Measurements from ENCODE around the gene KLHL6.
"Not testable (repeated sequence)": the region's sequence is repeated elsewhere in the genome, so short reads cannot be mapped to it uniquely, and the experiment has no call there.

KLHL6 gene

DNA sequence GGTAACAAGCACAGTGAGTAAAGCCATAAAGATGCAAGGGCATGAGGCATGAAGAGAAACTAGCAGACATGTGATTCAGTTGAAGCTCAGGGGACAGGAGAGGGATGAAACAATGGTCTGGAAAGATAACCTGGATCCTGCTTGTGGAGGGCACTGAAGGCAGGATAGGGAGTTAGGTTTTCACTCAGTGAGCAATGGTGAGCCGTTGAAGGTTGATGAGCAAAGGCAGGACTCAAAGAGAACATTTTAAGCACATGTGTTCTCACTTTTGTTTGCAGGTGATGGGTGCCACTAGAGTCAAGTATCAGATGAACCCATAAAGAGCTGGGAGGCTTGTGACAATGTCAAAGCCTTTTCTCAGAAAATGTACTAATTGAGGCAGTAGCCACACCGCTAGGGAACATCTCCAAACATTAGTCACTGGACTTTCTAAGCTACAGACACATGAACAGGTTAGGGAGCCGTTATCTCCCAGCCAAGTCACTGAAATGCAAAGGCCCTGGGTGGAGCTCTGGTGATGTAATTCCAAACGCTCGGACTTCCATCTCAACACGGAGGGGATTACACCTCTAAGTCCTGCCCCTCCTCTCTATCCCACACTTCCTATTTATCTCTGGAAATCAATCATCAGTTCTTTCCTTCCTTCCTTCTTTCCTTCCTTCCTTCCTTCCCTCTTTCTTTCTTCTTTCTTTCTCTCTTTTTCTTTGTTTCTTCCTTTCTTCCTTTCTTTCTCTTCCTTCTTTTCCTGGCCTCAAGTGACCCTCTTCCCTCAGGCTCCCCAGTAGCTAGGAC lies 22.7 kb downstream of the KLHL6 start:
- no peak for DNase-seq (ENCODE audit: low spot score)

DNA sequence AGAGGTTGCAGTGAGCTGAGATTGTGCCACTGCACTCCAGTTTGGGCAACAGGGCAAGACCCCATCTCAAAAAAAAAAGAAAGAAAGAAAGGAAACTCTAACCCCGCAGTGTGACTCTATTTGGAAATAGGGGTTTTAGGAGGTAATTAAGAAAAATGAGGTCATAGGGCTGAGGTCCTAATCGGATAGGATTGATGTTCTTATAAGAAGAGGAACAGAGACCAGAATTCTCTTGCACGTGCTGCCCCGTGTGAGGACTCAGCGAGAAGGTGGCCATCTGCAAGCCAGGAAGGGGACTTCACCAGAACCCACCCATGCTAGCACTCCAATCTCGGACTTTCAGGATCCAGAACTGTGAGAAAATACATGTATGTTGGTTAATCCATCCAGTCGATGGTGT lies 25.8 kb downstream of the KLHL6 start:
- DNase-seq (ENCODE audit: low spot score) = no peak

DNA sequence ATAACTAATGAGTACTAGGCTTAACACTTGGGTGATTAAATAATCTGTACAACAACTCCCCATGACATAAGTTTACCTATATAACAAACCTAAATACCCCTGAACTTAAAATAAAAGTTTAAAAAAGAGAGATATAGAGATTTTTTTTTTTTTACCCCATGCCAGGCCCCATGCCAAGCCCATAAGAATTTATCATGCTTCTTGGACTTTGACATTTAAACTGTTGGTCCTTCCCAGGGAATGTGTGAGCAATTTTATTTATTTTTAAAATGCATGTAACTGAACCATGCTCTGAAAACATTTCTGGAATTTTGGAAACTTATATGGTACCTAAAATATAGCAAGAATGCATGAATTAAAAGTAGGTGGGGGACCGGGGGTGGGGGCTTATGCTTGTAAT lies 26.3 kb downstream of the KLHL6 start:
- DNase-seq (ENCODE audit: low spot score) = no peak

DNA sequence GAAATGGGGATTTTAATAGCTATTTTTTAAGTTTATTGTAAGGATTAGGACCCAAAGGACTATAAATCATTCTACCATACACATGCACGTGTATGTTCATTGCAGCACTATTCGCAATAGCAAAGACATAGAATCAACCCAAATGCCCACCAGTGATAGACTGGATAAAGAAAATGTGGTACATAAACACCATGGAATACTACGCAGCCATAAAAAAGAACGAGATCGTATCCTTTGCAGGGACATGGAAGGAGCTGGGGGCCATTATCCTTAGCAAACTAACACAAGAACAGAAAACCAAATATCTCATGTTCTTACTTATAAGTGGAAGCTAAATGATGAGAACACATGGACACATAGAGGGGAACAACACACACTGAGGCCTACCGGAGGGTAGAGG lies 26.7 kb downstream of the KLHL6 start:
- not testable (repeated sequence) for DNase-seq (ENCODE audit: low spot score)

DNA sequence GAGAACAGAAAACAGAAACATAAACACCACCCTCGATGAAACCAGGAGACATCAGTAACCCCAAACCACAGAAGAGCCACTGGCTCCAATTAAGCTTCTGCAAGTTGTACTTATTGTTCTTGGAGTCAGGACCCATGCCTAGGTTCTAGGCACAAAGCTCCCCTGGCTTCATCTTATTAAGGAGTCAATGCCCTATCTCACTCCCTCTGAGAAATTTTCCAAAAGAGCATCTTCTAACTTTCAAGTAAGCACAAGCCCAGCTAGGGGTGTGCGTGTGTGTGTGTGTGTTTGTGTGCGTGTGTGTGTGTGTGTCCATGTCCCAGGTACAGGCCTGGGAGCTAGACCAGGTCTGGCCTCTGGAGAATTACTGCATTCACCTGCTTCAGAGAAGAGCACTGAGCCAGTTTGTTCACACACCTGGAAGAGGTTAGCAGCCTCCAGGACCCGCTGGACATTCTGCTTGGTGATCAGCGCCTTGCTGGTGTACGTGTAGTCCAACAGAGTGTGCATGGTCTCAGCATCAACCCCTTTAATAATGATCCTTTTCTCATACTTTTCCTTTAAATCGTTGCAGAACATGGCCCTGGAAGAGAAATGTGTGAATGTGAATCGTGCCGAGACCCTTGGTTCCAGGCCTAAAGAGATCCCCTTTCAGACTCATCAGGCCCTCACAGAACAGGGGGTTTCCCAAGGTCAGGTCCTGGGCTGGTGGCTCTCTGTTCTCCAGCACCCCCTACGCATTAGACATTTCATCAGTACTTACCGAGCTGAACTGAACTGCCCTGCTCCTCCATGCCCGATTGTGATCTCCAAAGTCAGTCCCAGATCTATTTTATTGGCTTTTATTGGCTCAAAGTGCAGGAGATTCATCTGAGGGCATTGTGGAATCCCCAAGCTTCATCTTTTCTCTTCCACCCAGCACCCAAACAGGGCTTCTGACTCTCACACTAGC lies 27.8 kb downstream of the KLHL6 start:
- DNase-seq (ENCODE audit: low spot score) = no peak

DNA sequence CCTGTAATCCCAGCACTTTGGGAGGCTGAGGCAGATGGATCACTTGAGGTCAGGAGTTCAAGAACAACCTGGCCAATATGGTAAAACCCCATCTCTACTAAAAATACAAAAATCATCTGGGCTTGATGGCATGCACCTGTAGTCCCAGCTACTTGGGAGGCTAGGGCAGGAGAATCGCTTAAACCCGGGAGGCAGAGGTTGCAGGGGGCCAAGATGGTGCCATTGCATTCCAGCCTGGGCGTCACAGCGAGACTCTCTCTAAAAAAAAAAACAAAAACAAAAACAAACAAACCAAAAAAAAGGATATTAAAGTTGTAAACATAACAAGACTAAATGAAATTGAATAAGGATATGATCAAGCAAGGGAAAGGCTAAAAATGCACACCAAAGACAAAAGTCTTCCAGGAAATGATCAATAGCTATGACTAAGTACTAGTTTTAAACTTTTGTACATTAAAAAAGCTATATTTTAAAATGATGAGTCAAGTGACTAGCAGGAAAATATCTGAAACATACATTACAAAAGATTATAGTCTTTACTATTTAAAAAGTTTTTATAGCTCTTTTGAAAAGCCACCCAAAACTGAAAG lies 28.6 kb downstream of the KLHL6 start:
- no peak for DNase-seq (ENCODE audit: low spot score)

DNA sequence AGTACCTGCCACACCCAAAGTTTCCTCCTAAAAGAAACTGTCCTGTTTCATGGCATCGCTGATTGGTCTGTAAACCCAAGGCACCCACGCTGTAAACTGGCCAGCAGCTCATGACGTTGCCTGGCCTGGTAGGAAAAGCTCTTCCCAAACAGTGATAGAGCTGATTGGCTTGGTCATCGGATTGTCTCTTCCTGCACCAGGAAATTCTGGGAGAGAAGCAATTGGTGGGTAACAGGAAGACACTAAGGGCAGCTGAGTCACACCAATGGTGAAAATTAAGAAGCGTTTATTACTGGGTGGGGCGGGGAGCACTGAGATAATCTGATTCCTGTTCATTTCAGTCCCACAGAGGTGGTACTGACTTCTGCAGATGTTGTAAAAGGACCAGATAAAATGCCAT lies 31.0 kb downstream of the KLHL6 start:
- no peak for DNase-seq (ENCODE audit: low spot score)

DNA sequence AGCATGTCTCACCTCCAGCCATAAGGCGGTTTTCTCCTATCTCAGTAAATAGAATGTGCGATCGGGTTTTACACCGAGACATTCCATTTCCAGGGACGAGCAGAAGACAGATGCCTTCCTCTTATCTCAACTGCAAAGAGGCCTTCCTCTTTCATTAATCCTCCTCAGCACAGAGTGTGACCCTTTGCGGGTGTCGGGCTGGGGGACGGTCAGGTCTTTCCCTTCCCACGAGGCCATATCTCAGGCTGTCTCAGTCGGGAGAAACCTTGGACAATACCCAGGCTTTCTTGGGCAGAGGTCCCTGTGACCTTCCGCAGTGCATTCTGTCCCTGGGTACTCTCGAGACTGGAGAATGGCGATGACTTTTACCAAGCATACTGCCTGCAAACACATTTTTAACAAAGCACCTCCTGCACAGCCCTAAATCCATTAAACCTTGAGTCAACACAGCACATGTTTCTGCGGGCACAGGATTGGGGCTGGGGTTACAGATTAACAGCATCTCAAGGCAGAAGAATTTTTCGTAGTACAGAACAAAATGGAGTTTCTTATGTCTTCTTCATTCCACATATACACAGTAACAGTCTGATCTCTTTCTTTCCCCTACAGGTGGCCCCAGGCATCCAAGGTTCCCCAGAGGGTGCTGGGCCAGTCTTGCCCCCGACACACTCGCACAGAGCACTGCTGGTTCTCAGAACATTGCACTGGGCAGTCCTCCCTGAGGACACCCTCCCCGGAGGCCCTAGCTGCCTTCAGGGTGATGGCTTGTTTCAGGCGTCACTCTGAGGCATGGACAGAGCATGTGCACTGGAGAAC lies 34.6 kb downstream of the KLHL6 start:
- not testable (repeated sequence) for DNase-seq (ENCODE audit: low spot score)

DNA sequence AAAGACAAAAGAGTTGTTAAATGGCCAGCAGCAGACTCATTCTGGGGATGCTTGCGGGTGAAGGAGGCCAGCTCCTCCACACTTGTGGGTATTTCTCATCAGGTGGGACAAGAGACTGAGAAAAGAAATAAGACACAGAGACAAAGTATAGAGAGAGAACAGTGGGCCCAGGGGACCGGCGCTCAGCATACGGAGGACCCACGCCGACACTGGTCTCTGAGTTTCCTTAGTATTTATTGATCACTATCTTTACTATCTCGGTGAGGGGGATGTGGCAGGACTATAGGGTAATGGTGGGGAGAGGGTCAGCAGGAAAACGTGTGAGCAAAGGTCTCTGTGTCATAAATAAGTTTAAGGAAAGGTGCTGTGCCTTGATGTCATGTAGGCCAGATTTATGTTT lies 35.2 kb downstream of the KLHL6 start:
- not testable (repeated sequence) for DNase-seq (ENCODE audit: low spot score)

DNA sequence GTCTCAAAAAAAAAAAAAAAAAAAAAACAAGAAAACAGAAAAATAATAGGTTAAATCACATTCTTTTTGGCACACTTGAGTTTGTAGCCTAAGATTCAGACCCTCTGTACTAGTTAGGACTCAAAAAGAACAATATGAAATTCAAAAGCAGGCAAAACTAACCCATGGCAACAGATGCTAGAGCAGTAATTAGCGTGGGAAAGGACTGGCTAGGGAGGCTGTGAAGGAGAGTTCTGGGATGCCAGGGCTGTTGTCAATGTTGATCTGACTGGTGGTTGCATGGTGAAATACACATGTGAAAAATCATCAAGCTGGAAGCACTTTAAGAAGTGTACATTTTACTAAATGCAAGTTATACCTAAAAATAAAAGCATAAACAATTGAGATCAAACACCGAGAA lies 35.6 kb downstream of the KLHL6 start:
- DNase-seq (ENCODE audit: low spot score) = peak; percentile 40

DNA sequence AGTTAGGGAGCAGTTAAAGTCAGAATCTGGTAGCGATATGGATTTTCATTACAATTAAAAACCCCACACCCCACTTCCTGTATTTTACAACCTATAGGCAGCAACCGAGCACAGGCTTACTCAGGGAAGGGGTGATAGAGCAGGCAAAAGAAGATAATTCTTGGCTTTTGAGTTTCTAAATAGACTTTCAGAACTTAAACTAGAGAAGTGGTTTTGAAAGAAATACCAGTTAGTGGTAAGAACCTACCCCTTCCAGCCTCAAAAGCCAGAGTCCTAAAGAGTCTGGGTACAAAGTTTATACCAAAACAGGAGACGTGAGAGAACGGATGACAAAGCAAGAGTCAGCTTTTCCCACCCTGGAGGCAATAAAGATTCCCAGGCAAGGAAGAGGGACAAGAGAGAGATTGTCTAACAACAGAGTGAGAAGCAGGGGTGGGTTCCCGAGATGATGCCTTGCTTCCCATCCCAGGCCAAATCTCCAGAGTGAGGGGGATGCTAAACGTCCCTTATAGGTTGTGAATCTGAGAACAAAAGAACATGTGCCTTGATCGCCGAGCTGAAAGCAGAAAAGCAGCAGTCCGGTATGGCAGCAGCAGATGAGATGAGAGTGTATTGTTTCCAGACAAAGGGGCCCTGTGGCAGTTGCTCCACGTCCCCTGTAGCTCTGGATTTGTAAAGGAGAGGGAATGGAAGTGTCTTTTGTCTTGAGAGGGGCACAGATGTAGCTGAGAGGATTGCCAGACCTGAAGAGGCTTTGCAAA lies 36.8 kb downstream of the KLHL6 start:
- DNase-seq (ENCODE audit: low spot score) = peak; percentile 31

DNA sequence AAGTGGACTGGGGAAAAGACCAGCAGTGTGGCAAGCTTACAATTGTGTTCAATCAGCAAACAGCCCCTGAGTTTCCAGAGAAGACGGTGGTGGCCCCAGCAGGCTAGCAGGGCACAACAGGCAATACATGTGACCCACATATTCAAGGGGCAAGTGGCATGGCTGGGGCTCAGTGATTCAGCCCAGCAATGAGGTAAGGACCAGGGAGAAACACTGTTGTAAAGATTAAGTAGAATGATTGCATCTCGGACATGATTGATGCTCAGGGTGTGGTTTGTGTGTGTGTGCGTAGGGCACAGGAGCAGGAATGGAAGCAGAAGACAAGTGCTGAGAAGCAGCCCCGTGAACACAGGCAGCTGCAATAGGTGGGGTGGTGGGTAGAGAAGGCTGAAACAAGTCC lies 37.9 kb downstream of the KLHL6 start:
- DNase-seq (ENCODE audit: low spot score) = no peak

DNA sequence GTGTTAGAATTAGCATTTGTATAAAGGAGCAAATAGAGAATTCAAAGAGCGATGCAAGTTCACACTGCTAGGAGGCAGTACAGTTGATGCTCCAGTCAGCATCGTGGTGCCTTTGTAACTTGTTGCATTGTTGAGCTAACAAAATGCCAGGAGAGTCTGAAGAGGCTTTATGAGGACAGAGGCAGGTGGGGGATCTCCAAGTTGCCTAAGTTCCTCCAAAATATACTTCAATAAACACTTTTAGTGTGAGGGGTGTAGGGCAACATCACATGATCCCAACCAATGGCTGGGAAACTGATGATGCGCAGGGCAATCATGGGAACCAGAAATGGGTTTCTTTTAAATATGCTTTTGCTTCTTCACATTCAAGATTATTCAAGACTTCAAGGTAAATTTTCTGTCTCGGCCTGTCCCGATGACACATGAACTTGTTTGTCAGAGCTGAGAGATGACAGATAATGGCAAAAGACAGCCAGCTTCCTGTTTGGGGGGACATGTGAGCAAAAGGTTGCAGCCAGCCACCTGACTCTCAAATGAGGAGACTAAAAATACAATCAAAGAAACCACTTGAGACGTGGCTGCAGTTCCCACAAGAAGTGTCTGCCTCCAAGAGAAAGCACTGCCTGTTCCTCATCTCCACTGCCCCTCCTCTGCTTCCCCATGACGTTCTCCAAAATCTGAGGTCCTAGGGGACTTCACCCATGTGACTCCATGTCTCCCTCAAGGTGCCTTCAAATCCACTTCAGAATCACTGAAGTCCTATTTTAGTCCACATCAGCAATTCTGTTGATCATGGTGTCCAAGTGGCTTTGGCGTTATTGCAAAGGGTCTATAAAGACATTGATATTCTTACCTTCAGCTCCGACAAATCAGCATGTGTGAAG lies 39.3 kb downstream of the KLHL6 start:
- peak; percentile 32 for DNase-seq (ENCODE audit: low spot score)

DNA sequence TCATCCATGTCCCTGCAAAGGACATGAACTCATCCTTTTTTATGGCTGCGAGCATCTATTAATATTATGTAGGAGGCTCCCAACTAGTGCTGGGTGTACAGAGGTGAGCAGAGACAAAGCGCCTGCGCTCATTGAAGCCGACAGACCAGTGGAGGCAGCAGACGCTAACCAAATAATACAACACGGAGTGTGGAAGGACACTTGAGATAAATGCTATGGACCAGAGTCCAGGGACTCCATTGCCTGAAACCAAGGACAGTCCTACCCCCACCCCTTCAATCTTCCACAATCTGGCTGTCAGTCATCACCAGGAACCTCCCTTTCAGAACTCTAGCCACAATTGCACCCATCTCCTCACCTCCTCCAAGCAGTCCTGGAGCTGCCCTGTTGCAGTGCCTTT lies 41.5 kb downstream of the KLHL6 start:
- no peak for DNase-seq (ENCODE audit: low spot score)

DNA sequence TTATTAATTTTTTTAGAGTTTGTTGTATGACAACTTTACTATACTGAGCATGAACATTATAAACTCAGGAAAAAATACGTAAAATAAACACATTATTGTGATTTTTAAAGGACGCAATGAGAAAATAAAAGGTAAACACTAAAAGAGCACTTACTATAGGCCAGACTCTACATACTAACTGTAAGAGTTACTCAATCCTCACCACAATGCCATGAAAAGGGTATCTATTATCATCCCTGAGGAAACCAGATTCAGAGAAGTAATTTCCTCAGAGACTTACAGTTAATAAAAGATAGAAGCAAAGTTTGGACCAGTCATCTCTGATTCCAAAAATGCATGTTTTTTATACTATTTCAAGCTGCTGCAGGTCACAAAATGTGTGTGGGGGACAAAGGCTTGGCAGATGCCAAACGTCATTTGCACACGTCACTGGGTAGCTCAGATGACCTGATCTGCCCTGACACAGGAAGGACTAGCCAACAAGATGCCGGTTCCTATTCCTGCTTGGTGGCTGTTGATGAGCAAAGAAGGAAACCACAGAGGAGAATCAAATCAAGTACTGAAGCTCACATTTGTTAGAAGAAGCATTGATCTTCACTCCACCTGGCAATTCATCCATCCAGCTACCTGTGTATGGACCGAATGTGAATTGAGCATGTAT lies 42.3 kb downstream of the KLHL6 start:
- DNase-seq (ENCODE audit: low spot score) = no peak

DNA sequence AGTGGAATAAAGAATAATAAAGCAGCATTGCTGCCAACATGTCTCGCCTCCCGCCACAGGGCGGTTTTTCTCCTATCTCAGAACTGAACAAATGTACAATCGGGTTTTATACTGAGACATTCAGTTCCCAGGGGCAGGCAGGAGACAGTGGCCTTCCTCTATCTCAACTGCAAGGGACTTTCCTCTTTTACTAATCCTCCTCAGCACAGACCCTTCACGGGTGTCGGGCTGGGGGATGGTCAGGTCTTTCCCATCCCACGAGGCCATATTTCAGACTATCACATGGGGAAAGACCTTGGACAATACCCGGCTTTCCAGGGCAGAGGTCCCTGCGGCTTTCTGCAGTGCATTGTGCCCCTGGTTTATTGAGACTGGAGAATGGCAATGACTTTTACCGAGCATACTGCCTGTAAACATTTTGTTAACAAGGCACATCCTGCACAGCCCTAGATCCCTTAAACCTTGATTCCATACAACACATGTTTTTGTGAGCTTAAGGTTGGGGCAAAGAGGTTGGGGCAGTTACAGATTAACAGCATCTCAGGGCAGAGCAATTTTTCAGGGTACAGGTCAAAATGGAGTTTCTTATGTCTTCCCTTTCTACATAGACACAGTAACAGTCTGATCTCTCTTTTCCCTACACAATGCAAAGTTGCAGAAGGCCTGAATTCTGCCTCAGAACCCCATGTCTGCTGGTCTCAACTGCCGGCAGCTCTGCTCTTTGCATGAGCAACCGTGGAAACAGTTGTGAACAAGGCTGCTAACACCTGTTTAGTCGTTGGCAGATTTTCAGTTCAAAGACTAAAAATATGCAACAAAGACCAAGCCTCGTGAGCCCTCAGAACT lies 44.0 kb downstream of the KLHL6 start:
- DNase-seq (ENCODE audit: low spot score) = not testable (repeated sequence)

DNA sequence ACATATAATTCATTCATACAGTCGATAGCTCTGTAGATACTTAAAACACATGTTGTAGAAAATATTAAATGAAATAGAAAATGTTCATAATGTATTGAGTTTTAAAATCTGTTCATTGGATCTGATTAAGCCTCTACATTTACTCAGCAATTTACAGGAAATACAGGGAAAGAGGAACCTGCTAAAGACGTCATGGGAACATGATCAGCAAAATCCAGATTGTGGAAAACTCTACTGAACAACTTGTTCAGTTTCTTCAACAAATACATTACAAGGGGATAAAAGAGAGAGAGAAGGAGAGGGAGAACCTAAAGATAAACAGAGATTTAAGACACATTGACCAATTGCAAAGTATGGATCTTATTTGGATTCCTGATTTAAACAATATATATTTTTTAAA lies 46.7 kb downstream of the KLHL6 start:
- DNase-seq (ENCODE audit: low spot score) = no peak

DNA sequence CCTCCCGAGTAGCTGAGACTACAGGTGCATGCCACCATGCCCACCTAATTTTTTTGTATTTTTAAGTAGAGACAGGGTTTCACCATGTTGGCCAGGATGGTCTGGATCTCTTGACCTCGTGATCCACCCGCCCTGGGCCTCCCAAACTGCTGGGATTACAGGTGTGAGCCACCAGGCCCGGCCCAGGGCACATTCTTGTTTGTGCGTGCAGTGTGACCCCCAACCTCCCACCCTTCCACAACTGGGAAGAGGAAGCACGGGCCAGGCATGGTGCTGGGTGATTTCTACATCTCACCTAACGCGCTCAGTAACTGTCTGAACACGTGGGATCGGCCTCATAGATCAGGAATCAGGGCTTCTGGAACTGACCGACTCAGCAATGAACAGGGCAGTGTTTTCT lies 48.0 kb downstream of the KLHL6 start:
- no peak for DNase-seq (ENCODE audit: low spot score)
